Thyroid gland (tissue), 4 donors: ENCODE data around the gene NCKAP5L.

Source experiments
- CTCF ChIP-seq, 6 experiments: fragments of 200-600 bp in 3 of 6; fragments of 450-650 bp in 3 of 6; sonication (generic) in 3 of 6; IDR thresholded peaks; one replicate each; pipeline ENCODE4 v1.5.1; 2016 to 2019; ENCODE audit warnings: antibody characterized with exemption in 6 of 6, mild to moderate bottlenecking in 2 of 6, inconsistent platforms in 1 of 6, moderate library complexity in 1 of 6
- POLR2A ChIP-seq, 2 donors: fragments of 450-650 bp; IDR thresholded peaks; one replicate each; pipeline ENCODE4 v1.6.1; 2017; ENCODE audit warnings: antibody characterized with exemption in 2 of 2, mild to moderate bottlenecking in 2 of 2, moderate library complexity in 1 of 2

GRCh38 chr12:49789992-49790391, 38.2 kb downstream of the NCKAP5L start:
- TF ChIP-seq CTCF (IDR thresholded peaks at IDR 0.05) (no peak), POLR2A (IDR thresholded peaks at IDR 0.05) (no peak)
